ENCODE results near the gene BECN2. TPM values are rescaled to one million over a fixed set of nuclear protein-coding genes. Genes with fewer than 3 reads are reported as not detected.

BECN2 gene, protein sequence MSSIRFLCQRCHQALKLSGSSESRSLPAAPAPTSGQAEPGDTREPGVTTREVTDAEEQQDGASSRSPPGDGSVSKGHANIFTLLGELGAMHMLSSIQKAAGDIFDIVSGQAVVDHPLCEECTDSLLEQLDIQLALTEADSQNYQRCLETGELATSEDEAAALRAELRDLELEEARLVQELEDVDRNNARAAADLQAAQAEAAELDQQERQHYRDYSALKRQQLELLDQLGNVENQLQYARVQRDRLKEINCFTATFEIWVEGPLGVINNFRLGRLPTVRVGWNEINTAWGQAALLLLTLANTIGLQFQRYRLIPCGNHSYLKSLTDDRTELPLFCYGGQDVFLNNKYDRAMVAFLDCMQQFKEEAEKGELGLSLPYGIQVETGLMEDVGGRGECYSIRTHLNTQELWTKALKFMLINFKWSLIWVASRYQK
- total RNA-seq, result not detected

DNA sequence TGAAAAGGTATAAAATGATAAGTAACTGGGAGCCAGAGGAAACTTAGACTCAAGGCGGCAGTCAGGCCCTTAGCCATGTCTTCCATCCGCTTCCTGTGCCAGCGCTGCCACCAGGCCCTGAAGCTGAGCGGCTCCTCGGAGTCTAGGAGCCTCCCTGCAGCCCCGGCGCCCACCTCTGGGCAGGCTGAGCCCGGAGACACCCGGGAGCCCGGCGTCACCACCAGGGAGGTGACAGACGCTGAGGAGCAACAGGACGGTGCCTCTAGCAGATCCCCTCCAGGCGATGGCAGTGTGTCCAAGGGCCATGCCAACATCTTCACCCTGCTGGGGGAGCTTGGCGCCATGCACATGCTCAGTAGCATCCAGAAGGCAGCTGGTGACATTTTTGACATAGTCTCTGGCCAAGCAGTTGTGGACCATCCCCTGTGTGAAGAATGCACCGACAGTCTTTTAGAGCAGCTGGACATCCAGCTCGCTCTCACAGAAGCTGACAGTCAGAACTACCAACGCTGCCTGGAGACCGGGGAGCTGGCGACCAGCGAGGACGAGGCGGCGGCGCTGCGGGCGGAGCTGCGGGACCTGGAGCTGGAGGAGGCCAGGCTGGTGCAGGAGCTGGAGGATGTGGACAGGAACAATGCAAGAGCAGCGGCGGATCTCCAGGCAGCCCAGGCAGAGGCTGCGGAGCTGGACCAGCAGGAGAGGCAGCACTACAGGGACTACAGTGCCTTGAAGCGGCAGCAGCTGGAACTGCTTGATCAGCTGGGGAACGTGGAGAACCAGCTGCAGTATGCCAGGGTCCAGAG lies at the start of gene BECN2:
TSS of gene BECN2 (plus strand) at position 76 of the 803 bp plus-strand sequence. CDS start at position 76, 0 bp downstream.
- H3K27me3 ChIP-seq, result no peaks in the 10 kb centered on the region
- no peaks in the 10 kb centered on the region for H3K4me1 ChIP-seq
- TF ChIP-seq EP300 (IDR thresholded peaks at IDR 0.05), result no peak
- no peak for TF ChIP-seq POLR2A (IDR thresholded peaks at IDR 0.05)
- DNase-seq (ENCODE audit: low spot score in 2 of 2), result no peak
- no peak within 1 kb of the TSS for H3K27ac ChIP-seq
- H3K9me3 ChIP-seq, result no peaks in the 10 kb centered on the region
- no peaks in the 10 kb centered on the region for H3K36me3 ChIP-seq
- no peak within 1 kb of the TSS for H3K4me3 ChIP-seq
- 90 to 92% methylated on average over 28 to 32 of the region's 33 CpGs for WGBS, 2 donors

DNA sequence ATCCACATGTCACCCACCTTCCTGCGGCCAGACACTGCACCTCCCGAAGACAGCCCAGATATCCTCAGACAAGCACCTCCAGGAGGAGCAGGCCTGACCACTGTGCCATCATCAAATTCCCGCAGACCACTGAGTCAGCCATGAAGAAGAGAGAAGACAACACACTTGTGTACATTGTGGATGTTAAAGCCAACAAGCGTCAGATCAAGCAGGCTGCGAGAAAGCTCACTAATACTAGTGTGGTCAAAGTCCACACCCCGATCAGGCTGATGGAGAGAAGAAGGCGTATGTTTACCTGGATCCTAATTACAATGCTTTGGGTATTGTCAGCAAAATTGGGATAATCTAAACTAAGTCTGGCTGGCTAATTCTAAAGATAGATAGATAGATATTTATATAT lies 41.4 kb upstream of the BECN2 start:
- WGBS, 2 donors, result 96 to 98% methylated on average over 7 of the region's 7 CpGs
- no peak for TF ChIP-seq EP300 (IDR thresholded peaks at IDR 0.05)
- TF ChIP-seq POLR2A (IDR thresholded peaks at IDR 0.05), result no peak
- TF ChIP-seq, protein P1, sequence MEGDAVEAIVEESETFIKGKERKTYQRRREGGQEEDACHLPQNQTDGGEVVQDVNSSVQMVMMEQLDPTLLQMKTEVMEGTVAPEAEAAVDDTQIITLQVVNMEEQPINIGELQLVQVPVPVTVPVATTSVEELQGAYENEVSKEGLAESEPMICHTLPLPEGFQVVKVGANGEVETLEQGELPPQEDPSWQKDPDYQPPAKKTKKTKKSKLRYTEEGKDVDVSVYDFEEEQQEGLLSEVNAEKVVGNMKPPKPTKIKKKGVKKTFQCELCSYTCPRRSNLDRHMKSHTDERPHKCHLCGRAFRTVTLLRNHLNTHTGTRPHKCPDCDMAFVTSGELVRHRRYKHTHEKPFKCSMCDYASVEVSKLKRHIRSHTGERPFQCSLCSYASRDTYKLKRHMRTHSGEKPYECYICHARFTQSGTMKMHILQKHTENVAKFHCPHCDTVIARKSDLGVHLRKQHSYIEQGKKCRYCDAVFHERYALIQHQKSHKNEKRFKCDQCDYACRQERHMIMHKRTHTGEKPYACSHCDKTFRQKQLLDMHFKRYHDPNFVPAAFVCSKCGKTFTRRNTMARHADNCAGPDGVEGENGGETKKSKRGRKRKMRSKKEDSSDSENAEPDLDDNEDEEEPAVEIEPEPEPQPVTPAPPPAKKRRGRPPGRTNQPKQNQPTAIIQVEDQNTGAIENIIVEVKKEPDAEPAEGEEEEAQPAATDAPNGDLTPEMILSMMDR (IDR thresholded peaks at IDR 0.05), result no peak

DNA sequence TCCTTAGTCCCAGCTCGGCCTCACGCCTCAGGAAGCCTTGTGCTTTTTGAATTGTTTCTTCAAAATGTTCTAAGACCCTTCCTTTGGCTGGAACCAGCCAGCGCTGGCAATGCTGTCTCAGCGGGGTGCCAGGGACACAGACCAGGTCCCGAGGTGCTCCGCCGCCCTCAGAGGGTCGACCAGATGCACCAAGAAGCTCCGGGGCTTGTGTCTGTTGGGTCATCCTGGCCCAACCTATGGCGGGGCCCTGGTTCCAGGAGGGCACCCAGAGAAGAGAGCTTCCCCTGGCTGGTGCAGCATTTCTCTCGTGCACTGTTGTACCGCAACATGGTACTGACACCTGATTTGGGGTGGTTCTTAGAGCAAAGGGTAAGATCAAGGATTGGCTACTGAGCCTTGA lies 40.1 kb upstream of the BECN2 start:
- Histone ChIP-seq H3K27ac (no peak overlapping the region), H3K27me3 (no peaks in the 10 kb centered on the region), H3K4me1 (no peaks in the 10 kb centered on the region), H3K36me3 (no peaks in the 10 kb centered on the region), H3K4me3 (no peak overlapping the region), H3K9me3 (peaks cover 0 to 5% (median 0%) of the 10 kb centered on the region in 4 donors)
- DNase-seq (ENCODE audit: low spot score in 2 of 2), result no peak
- 91 to 95% methylated on average over 12 of the region's 12 CpGs for WGBS, 2 donors
- no peak for TF ChIP-seq POLR2A (IDR thresholded peaks at IDR 0.05)
- no peak for TF ChIP-seq EP300 (IDR thresholded peaks at IDR 0.05)
- TF ChIP-seq, protein P1 (IDR thresholded peaks at IDR 0.05), result no peak

More for the DNA sequence above, 41.4 kb upstream of the BECN2 start:
- DNase-seq (ENCODE audit: low spot score in 2 of 2), result no peak
- Histone ChIP-seq H3K27ac (no peak overlapping the region), H3K4me1 (no peaks in the 10 kb centered on the region), H3K27me3 (no peaks in the 10 kb centered on the region), H3K4me3 (no peak overlapping the region), H3K9me3 (peaks cover 0 to 5% (median 0%) of the 10 kb centered on the region in 4 donors), H3K36me3 (no peaks in the 10 kb centered on the region)

DNA sequence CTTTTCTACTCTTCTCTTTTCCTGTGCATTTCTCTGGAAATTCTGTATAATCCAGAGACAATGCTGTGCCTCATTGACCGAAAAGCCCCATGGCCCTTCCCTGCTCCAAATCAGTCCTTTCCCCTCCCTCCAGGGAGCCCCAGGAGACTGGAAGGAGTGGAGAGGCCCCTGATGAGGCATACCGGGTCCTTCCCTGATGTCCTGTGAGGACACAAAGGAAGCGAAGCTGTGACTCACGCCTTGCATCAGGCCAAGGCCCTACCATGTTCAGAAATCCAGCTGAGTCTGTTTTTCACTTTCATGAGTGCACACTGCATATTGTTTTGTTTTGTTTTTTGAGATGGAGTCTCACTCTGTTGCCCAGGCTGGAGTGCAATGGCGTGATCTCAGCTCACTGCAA lies 38.7 kb upstream of the BECN2 start:
- no peak for DNase-seq (ENCODE audit: low spot score in 2 of 2)
- Histone ChIP-seq H3K27me3 (no peaks in the 10 kb centered on the region), H3K27ac (no peak overlapping the region), H3K36me3 (no peaks in the 10 kb centered on the region), H3K9me3 (peaks cover 0 to 5% (median 0%) of the 10 kb centered on the region in 4 donors), H3K4me1 (no peaks in the 10 kb centered on the region), H3K4me3 (no peak overlapping the region)
- TF ChIP-seq POLR2A (IDR thresholded peaks at IDR 0.05), result no peak
- TF ChIP-seq, protein P1 (IDR thresholded peaks at IDR 0.05), result no peak
- TF ChIP-seq EP300 (IDR thresholded peaks at IDR 0.05), result no peak
- 58 to 64% methylated on average over 5 of the region's 5 CpGs for WGBS, 2 donors

DNA sequence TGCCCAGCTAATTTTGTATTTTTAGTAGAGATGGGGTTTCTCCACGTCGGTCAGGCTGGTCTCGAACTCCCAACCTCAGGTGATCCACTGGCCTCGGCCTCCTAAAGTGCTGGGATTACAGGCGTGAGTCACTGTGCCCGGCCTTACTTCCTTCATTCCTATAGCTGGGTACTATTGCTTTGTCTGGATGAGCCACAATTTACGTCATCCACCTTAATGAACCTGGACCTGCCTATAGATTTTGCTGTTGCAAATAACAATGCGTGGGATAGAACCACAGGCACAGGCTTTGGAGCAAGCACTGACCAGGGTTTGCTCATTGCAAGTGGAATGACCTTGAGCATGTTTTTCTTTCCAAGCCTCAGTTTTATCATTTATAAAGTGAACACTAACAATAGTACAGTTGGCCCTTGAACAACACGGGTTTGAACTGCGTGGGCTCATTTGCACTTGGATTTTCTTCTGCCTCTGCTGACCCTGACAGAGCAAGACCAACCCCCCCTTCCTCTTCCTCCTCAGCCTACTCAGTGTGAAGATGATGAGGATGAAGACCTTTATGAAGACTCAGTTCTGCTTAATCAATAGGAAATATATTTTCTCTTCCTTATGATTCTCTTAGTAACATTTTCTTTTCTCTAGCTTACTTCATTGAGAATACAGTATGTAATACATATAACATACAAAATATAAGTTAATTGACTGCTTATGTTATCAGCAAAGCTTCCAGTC lies 33.3 kb upstream of the BECN2 start:
- Histone ChIP-seq H3K4me3 (no peak overlapping the region), H3K9me3 (no peaks in the 10 kb centered on the region), H3K36me3 (no peaks in the 10 kb centered on the region), H3K4me1 (no peaks in the 10 kb centered on the region), H3K27me3 (no peaks in the 10 kb centered on the region), H3K27ac (no peak overlapping the region)
- 74 to 90% methylated on average over 10 of the region's 10 CpGs for WGBS, 2 donors
- no peak for DNase-seq (ENCODE audit: low spot score in 2 of 2)
- TF ChIP-seq EP300 (IDR thresholded peaks at IDR 0.05) (no peak), POLR2A (IDR thresholded peaks at IDR 0.05) (no peak)
- TF ChIP-seq, protein P1 (IDR thresholded peaks at IDR 0.05), result no peak
